GM13977 (cell line): ENCODE measurements around the gene MT1HL1.

Experiments
- DNase-seq: peaks from one replicate; pipeline ENCODE4 v3.0.0; 2012; ENCODE audit warnings: low spot score
- CTCF ChIP-seq: IDR thresholded peaks from 2 replicates; pipeline ENCODE4 v1.5.1; 2012; ENCODE audit warnings: mild to moderate bottlenecking, control low read depth; ENCODE audit not compliant: insufficient read depth; ENCODE audit errors: extremely low read depth, missing control alignments
- in situ Hi-C: fragments of 300-500 bp; cut with MboI; formaldehyde crosslinking; loops from one replicate; pipeline ENCODE4 v1.12.0; 2022; ENCODE audit warnings: low sequenced_read_pairs, low pct_unique_long_range_greater_than_20kb, mixed read lengths, inconsistent platforms; ENCODE audit not compliant: unreplicated experiment

MT1HL1 gene

GRCh38 chr1:237029240-237029639, 25.0 kb upstream of the MT1HL1 start:
- TF ChIP-seq CTCF = no peak
- DNase-seq = no peak
- in situ Hi-C loops = no loop called here

- in situ Hi-C loops = no loop called here
- DNase-seq = no peak
- no peak for TF ChIP-seq CTCF
These were observed 21.3 kb upstream of the MT1HL1 start for GRCh38 chr1:237025358-237026074.

GRCh38 chr1:237018896-237019295, 14.7 kb upstream of the MT1HL1 start:
- no peak for TF ChIP-seq CTCF
- in situ Hi-C loops = no loop called here
- no peak for DNase-seq

- in situ Hi-C loops = no loop called here
- TF ChIP-seq CTCF = no peak
- no peak for DNase-seq
These were observed 12.4 kb upstream of the MT1HL1 start for GRCh38 chr1:237016626-237017025.

- no peak for DNase-seq
- in situ Hi-C loops = no loop called here
- no peak for TF ChIP-seq CTCF
These were observed 9.4 kb upstream of the MT1HL1 start for GRCh38 chr1:237013608-237014007.

- DNase-seq = no peak
- in situ Hi-C loops = no loop called here
- no peak for TF ChIP-seq CTCF
These were observed 8.6 kb upstream of the MT1HL1 start for GRCh38 chr1:237012788-237013383.
